ENCODE measurements around the gene RAPGEF1.

DNA sequence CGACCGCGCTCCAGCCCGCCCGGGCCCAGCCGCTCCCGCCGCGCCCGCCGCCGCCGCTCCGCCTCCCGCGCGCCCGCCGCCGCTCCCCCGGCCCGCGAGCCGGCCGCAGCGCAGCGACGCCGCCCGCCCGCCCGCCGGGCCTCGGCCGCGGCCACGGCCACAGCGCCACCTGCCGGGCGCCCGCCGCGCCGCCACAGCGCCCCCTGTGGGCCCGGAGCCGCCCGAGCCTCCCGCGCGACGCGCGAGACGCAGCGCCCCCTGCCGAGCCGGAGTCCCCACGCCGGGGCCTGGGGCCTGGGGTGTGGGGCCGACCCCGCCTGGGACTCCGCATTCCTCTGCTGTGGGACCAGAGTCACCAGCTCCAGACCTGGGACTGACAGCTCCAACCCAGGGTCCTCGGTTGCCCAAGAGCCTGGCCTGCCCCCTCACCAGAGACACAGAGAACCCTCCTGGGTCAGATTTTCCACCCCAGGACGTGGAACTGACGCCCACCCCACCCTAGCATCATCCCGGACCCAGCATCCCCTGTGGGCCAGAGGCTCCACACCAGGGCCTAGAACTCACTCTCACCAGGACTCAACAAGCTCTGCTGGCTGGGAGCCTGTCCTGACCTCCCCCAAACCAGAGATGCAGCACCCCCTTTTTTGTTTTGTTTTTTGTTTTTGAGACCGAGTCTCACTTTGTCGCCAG is at the start of gene RAPGEF1:
- TF ChIP-seq POLR2AphosphoS5 (IDR thresholded peaks at IDR 0.05; ENCODE audit: borderline replicate concordance, low read depth, low read length) (no peak), EZH2 (IDR thresholded peaks at IDR 0.05) (no peak), FOXP2 (optimal IDR thresholded peaks at IDR 0.05; ENCODE audit: control extremely low read depth, extremely low read length, insufficient read depth) (no peak)

All from SK-N-MC (cell line).